Panc1 (cell line): ENCODE measurements around the gene UPP1.

Experiments
- CTCF ChIP-seq: fragments of 450-650 bp; IDR thresholded peaks from 2 replicates; pipeline ENCODE4 v1.5.1; 2017; ENCODE audit warnings: mild to moderate bottlenecking
- TCF7L2 ChIP-seq: IDR thresholded peaks from 2 replicates; pipeline ENCODE4 v1.6.1; 2011; ENCODE audit warnings: mild to moderate bottlenecking, low read depth, low read length, inconsistent platforms

- TF ChIP-seq CTCF = no peak
- no peak for TF ChIP-seq TCF7L2
These were observed 39.2 kb upstream of the UPP1 start for GRCh38 chr7:48049850-48050249.
